ENCODE results near the gene HDAC1. TPM values are rescaled to one million over a fixed set of nuclear protein-coding genes. Genes with fewer than 3 reads are reported as not detected.

HDAC1 gene
- total RNA-seq, 1 experiment from 2014 or later, result 98.3 TPM

GRCh38 chr1:32372149-32372756 is 80.4 kb downstream of the HDAC1 start:
- H3K4me3 ChIP-seq, result no peak overlapping the region
- no peak for DNase-seq
- H3K27me3 ChIP-seq, result no peaks in the 10 kb centered on the region
- peaks cover 24% of the 10 kb centered on the region for H3K36me3 ChIP-seq
- no peaks in the 10 kb centered on the region for H3K9me3 ChIP-seq

- H3K36me3 ChIP-seq, result peaks cover 28% of the 10 kb centered on the region; the same call in 1 of the 2 replicates
Observed at GRCh38 chr1:32373996-32374592, 82.2 kb downstream of the HDAC1 start.

GRCh38 chr1:32376199-32376598 is 84.3 kb downstream of the HDAC1 start:
- no peak for DNase-seq
- Histone ChIP-seq H3K9me3 (no peaks in the 10 kb centered on the region), H3K4me3 (no peak overlapping the region), H3K27me3 (no peaks in the 10 kb centered on the region), H3K36me3 (peaks cover 39% of the 10 kb centered on the region)

More at GRCh38 chr1:32373996-32374592, 82.2 kb downstream of the HDAC1 start:
- H3K4me3 ChIP-seq, result no peak overlapping the region
- no peaks in the 10 kb centered on the region for H3K9me3 ChIP-seq
- no peak for DNase-seq
- no peaks in the 10 kb centered on the region for H3K27me3 ChIP-seq

GRCh38 chr1:32377541-32378220 is 85.8 kb downstream of the HDAC1 start:
- H3K27me3 ChIP-seq, result no peaks in the 10 kb centered on the region
- peaks cover 45% of the 10 kb centered on the region for H3K36me3 ChIP-seq
- H3K4me3 ChIP-seq, result no peak overlapping the region
- DNase-seq, result no peak
- H3K9me3 ChIP-seq, result no peaks in the 10 kb centered on the region

- Histone ChIP-seq H3K27me3 (no peaks in the 10 kb centered on the region), H3K4me3 (no peak overlapping the region), H3K36me3 (peaks cover 48% of the 10 kb centered on the region), H3K9me3 (no peaks in the 10 kb centered on the region)
- DNase-seq, result no peak
Observed at GRCh38 chr1:32380057-32380456, 88.2 kb downstream of the HDAC1 start.

Other genes with a start within 250 kb of the HDAC1 start
- 7.3 and 13.0 TPM in 2 replicates for gene TMEM39B, start 219.1 kb upstream of the HDAC1 start, total RNA-seq (2014; rRNA removed; shearing (Covaris generic); ENCODE audit: low replicate concordance)
- 38.6 and 43.0 TPM in 2 replicates for gene KPNA6, start 184.0 kb upstream of the HDAC1 start, total RNA-seq (2014; rRNA removed; shearing (Covaris generic); ENCODE audit: low replicate concordance)
- gene TXLNA, start 112.4 kb upstream of the HDAC1 start, total RNA-seq (2014; rRNA removed; shearing (Covaris generic); ENCODE audit: low replicate concordance), result 78.6 and 87.6 TPM in 2 replicates
- 1.5 TPM in 1 of 2 replicates, not detected in the other for gene CCDC28B, start 91.5 kb upstream of the HDAC1 start, total RNA-seq (2014; rRNA removed; shearing (Covaris generic); ENCODE audit: low replicate concordance)
- gene IQCC, start 86.4 kb upstream of the HDAC1 start, total RNA-seq (2014; rRNA removed; shearing (Covaris generic); ENCODE audit: low replicate concordance), result 1.4 and 3.8 TPM in 2 replicates
- not detected in 2 replicates for gene DCDC2B, start 83.0 kb upstream of the HDAC1 start, total RNA-seq (2014; rRNA removed; shearing (Covaris generic); ENCODE audit: low replicate concordance)
- gene TMEM234, start 69.7 kb upstream of the HDAC1 start, total RNA-seq (2014; rRNA removed; shearing (Covaris generic); ENCODE audit: low replicate concordance), result 12.2 and 14.5 TPM in 2 replicates
- 515 and 870 TPM in 2 replicates for gene EIF3I, start 69.7 kb upstream of the HDAC1 start, total RNA-seq (2014; rRNA removed; shearing (Covaris generic); ENCODE audit: low replicate concordance)
- gene FAM167B, start 44.9 kb upstream of the HDAC1 start, total RNA-seq (2014; rRNA removed; shearing (Covaris generic); ENCODE audit: low replicate concordance), result 0.30 TPM in 1 of 2 replicates, not detected in the other
- not detected in 2 replicates for gene LCK, start 40.8 kb upstream of the HDAC1 start, total RNA-seq (2014; rRNA removed; shearing (Covaris generic); ENCODE audit: low replicate concordance)
- 12.6 and 19.1 TPM in 2 replicates for gene MARCKSL1, start 44.1 kb downstream of the HDAC1 start, total RNA-seq (2014; rRNA removed; shearing (Covaris generic); ENCODE audit: low replicate concordance)
- gene FAM229A, start 70.4 kb downstream of the HDAC1 start, total RNA-seq (2014; rRNA removed; shearing (Covaris generic); ENCODE audit: low replicate concordance), result 0.10 TPM in 1 of 2 replicates, not detected in the other
- not detected in 2 replicates for gene TSSK3, start 70.5 kb downstream of the HDAC1 start, total RNA-seq (2014; rRNA removed; shearing (Covaris generic); ENCODE audit: low replicate concordance)
- 35.8 and 52.2 TPM in 2 replicates for gene BSDC1, start 102.4 kb downstream of the HDAC1 start, total RNA-seq (2014; rRNA removed; shearing (Covaris generic); ENCODE audit: low replicate concordance)
- gene ZBTB8B, start 173.0 kb downstream of the HDAC1 start, total RNA-seq (2014; rRNA removed; shearing (Covaris generic); ENCODE audit: low replicate concordance), result not detected in 2 replicates
- 2.6 and 3.2 TPM in 2 replicates for gene ZBTB8A, start 247.3 kb downstream of the HDAC1 start, total RNA-seq (2014; rRNA removed; shearing (Covaris generic); ENCODE audit: low replicate concordance)